Type B pancreatic cell (in vitro differentiated cells): ENCODE measurements around the gene FAM20C. TPM values are rescaled to one million over a fixed set of nuclear protein-coding genes. Genes with fewer than 3 reads are reported as not detected.
A peak's percentile ranks its signal among the peaks of the same experiment; 100 is the strongest.

Experiments
- DNase-seq: peaks from one replicate; pipeline ENCODE4 v3.0.0; 2021; ENCODE audit warnings: mixed read lengths; ENCODE audit not compliant: unreplicated experiment; ENCODE audit errors: extremely low spot score
- H3K27ac Mint-ChIP-seq: 2 replicates; pipeline ENCODE4 v1.8.0; 2021; ENCODE audit warnings: mild to moderate bottlenecking, mixed read lengths
- H3K27me3 Mint-ChIP-seq: 2 replicates; pipeline ENCODE4 v1.8.0; 2021; ENCODE audit warnings: mixed read lengths
- H3K36me3 Mint-ChIP-seq: 2 replicates; pipeline ENCODE4 v1.8.0; 2021; ENCODE audit warnings: mixed read lengths
- H3K4me1 Mint-ChIP-seq: one replicate; pipeline ENCODE4 v1.8.0; 2021; ENCODE audit warnings: mixed read lengths; ENCODE audit not compliant: unreplicated experiment
- H3K4me3 Mint-ChIP-seq: 2 replicates; pipeline ENCODE4 v1.8.0; 2021; ENCODE audit warnings: mild to moderate bottlenecking, mixed read lengths
- H3K9me3 Mint-ChIP-seq: 2 replicates; pipeline ENCODE4 v1.8.0; 2021; ENCODE audit warnings: mixed read lengths
- CTCF ChIP-seq: fragments of 200-600 bp; sonication (generic); conservative IDR thresholded peaks from 2 replicates; pipeline ENCODE4 v1.5.0; 2021; ENCODE audit warnings: antibody characterized with exemption, mild to moderate bottlenecking
- total RNA-seq: library from RNA; stranded (reverse); gene quantifications from 2 replicates; pipeline ENCODE4 v1.2.1, GENCODE V29; 2021; ENCODE audit warnings: low replicate concordance

FAM20C gene
- total RNA-seq, 1 donor from 2014 or later = 18.1 TPM

- Mint-ChIP-seq H3K27me3 (peaks cover 22% of the 10 kb centered on the region), H3K4me1 (no peaks in the 10 kb centered on the region)
- DNase-seq = peak; percentile 51
Observed at GRCh38 chr7:297611-298374, 105.4 kb downstream of the FAM20C start.

GRCh38 chr7:298375-298702, 106.0 kb downstream of the FAM20C start:
- H3K27ac Mint-ChIP-seq = no peak overlapping the region
- DNase-seq = peak; percentile 68
- peaks cover 3% of the 10 kb centered on the region for H3K4me1 Mint-ChIP-seq
- peaks cover 19% of the 10 kb centered on the region for H3K27me3 Mint-ChIP-seq
- TF ChIP-seq CTCF = no peak
- no peak overlapping the region for H3K4me3 Mint-ChIP-seq
- H3K36me3 Mint-ChIP-seq = no peaks in the 10 kb centered on the region
- H3K9me3 Mint-ChIP-seq = no peaks in the 10 kb centered on the region

More at GRCh38 chr7:297611-298374, 105.4 kb downstream of the FAM20C start:
- no peak for TF ChIP-seq CTCF
- no peaks in the 10 kb centered on the region for H3K9me3 Mint-ChIP-seq
- H3K4me3 Mint-ChIP-seq = no peak overlapping the region
- H3K27ac Mint-ChIP-seq = no peak overlapping the region
- H3K36me3 Mint-ChIP-seq = no peaks in the 10 kb centered on the region

GRCh38 chr7:298743-299142, 106.4 kb downstream of the FAM20C start:
- no peak for DNase-seq
- Mint-ChIP-seq H3K4me3 (no peak overlapping the region), H3K4me1 (peaks cover 4% of the 10 kb centered on the region), H3K36me3 (no peaks in the 10 kb centered on the region), H3K27me3 (peaks cover 16% of the 10 kb centered on the region), H3K27ac (no peak overlapping the region), H3K9me3 (no peaks in the 10 kb centered on the region)
- no peak for TF ChIP-seq CTCF

GRCh38 chr7:299169-299568, 106.8 kb downstream of the FAM20C start:
- peak; percentile 66 for DNase-seq
- TF ChIP-seq CTCF = no peak
- Mint-ChIP-seq H3K4me3 (no peak overlapping the region), H3K27me3 (peaks cover 12% of the 10 kb centered on the region), H3K4me1 (peaks cover 4% of the 10 kb centered on the region), H3K36me3 (no peaks in the 10 kb centered on the region), H3K9me3 (no peaks in the 10 kb centered on the region), H3K27ac (no peak overlapping the region)

GRCh38 chr7:299628-300027, 107.3 kb downstream of the FAM20C start:
- H3K27ac Mint-ChIP-seq = no peak overlapping the region
- H3K36me3 Mint-ChIP-seq = no peaks in the 10 kb centered on the region
- no peak for TF ChIP-seq CTCF
- no peak for DNase-seq
- H3K4me3 Mint-ChIP-seq = no peak overlapping the region
- peaks cover 4% of the 10 kb centered on the region for H3K4me1 Mint-ChIP-seq
- H3K9me3 Mint-ChIP-seq = no peaks in the 10 kb centered on the region
- H3K27me3 Mint-ChIP-seq = peaks cover 8% of the 10 kb centered on the region
